GM19193 (cell line): Measurements from ENCODE around the gene CNOT6.

Experiments
- POLR2A ChIP-seq: IDR thresholded peaks from 4 replicates; pipeline ENCODE4 v1.6.1; 2011; ENCODE audit not compliant: insufficient read depth, insufficient read length; ENCODE audit errors: extremely low read depth

CNOT6 gene

DNA sequence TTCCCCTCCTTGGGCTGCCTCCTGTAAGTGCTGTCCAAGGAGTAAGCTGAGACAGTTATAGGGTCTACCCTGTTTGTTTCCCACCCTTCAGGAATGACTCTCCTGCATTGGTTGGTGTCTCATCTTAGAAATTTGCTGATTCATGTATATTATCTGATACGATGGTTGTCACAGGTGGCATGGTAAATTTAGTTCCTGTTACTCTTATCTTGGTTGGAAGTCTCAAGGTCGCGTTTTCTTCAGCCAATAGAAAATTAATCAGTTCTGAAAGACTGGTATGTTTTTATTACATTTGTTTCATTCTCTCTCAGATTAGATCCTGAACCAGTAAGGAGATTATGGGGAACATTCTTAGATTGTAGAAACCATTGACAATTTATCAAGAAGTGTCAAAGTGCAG, 54.4 kb downstream of the CNOT6 start:
- no peak for TF ChIP-seq POLR2A

DNA sequence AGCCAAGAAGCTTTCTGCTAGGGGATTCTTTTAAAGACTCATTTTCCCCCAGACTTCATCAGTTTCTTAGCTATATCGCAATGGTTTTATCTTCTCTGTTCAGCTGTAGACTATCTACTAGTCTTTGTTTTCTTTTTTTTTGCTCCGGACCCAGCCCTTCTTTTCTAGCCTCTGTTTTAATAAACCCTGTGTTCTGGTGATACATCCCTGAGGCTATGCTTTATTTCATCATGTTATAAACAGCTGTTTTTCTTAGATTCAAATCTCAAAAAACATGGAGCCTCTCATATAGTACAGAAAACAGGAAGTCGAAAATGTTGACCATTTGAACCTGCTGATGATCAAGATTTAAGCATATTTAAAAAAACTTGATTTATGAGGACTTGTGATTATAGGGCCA, 59.4 kb downstream of the CNOT6 start:
- no peak for TF ChIP-seq POLR2A

DNA sequence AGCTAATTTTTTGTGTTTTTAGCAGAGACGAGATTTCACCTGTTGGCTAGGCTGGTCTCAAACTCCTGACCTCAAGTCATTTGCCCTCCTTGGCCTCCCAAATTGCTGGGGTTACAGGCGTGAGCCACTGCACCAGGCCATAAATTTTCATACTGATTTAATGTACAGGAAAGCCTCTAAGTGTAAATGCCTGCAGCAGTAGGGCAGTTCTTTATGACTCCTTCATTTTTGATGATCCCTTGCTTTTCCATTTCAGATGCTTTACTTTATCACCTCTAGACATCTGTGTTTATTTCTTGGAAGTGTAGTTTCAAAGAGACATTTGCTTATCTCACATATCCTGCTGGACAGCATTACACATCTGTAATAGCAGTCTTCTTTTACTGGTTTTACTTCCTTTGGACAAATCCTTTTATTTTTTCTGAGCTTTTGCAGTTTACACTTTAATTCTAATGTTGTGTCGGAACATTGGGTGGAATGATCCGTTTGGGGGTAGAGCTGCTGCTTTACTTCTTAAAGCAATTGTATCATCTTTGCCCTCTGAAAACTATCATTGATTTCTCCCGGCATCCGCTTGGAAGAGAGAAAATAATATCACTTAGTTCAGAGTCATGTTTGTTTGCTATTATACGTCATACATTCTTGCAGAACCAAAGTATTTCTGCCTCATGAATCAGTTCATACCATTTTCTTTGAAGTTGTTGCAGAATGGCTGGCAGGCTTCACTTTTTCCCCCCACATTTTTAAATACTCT, 61.2 kb downstream of the CNOT6 start:
- no peak for TF ChIP-seq POLR2A

DNA sequence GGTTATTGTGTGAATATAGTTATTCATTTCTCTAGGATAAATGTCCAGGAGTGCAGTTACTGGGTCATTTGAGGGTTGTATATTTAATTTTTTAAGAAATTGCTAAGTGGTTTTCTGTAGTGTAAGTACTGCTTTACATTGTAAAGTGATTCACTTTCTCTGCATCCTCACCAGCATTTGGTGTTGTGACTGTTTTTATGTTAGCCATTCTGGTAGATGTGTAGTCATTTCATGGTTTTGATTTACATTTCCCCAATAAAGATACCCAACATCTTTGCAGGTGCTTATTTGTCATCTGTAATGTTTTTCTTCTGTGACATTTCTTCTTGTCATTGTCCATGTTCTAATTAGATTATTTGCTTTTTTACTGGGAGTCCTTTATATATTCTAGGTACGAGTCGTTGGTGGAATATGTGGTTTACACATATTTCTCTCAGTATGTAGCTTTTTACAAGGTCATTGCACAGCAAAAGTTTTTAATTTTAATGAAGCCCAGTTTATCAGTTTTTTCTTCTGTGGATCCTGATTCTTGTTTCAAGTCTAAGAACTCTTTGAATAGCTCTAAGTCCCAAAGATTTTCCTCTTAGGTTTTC, 63.1 kb downstream of the CNOT6 start:
- no peak for TF ChIP-seq POLR2A

DNA sequence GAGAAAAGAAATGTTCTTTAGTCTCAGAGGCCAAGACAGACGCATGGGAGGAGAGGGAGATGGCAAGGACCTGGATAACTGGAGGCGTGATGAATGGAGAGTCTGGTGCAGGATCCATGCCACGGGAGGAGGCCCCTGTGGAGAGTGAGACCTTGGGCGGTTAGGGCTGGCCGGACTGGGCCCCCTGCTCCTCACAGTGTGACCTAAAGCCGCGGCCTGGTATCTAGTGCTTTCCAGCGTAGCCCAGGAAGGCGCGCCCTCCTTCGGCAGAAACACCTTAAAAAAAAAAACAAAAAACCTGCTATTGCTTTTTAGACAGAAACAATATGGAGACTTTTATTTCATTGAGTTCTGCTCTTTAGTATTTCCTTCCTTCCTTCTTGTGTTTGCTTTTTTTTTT, 64.1 kb downstream of the CNOT6 start:
- TF ChIP-seq POLR2A, result no peak

DNA sequence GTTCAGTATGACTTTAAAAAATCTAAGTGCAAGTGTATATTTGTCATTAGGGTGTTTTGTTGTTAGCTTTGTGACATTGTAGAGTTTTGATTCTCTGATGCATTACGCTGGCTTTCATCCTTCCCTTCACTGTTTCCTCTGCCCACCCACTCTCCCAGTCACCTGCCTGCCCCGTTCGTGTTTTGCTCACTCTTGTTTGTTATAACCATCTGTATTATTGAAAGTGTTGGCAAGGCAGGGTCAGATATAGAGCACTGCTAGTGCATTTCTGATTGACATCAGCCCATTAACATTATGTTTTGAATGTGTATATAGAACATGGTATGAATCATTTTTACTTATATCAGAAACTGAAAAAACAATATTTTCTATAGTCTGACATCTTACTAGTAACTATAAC, 69.8 kb downstream of the CNOT6 start:
- TF ChIP-seq POLR2A, result no peak

DNA sequence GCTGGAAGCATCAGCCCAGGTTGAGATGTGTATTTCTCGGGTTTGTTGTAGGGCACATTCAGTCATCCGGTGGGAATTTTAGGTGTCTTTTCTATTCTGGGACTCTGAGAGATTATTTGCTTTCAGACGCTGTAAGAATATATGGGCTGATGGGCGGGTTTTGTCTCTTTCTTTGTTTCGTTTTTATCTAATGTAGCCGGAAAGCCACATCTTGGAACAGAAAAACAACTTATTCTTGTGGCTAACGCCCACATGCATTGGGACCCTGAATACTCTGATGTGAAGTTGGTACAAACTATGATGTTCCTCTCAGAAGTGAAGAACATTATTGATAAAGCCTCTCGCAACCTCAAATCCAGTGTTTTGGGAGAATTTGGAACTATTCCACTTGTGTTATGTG, 74.7 kb downstream of the CNOT6 start:
- TF ChIP-seq POLR2A, result no peak

DNA sequence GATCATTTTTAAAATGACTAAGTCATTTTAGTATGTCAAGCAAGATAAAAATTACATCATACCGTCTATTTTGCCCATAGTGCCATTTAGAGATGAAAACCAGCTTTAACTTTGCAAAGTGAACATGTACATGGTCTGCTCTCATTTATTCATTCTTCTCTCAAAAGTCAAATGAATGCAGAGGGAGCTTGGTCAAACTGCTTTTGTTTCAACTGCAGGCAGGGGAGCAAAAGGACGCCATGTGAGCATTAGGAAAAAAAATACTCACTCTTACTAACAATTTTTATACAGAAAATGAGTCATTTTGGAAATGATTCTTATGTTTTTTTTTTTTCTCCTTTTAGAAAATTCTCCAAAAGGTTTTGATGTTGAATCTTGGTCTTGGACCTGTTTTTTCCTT, 81.4 kb downstream of the CNOT6 start:
- TF ChIP-seq POLR2A, result no peak

DNA sequence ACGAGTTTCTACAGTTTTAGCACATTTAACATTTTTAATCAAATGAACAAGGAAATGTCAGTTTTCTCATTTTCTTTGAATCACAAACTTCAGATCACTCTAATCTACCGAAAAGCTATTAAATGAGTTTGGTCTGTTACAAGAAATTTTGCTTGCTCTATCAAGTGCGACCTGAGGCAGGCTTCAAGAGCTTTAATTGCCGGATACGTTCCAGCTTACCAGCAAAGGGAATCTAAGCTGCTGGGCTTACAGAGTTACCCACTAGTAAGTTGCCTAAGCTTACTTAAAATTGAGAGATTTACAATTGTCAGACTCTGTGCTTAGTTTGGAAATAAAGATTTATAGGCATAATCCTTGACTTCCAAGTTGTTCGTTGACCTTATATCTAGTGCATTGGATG, 86.5 kb downstream of the CNOT6 start:
- TF ChIP-seq POLR2A, result no peak

DNA sequence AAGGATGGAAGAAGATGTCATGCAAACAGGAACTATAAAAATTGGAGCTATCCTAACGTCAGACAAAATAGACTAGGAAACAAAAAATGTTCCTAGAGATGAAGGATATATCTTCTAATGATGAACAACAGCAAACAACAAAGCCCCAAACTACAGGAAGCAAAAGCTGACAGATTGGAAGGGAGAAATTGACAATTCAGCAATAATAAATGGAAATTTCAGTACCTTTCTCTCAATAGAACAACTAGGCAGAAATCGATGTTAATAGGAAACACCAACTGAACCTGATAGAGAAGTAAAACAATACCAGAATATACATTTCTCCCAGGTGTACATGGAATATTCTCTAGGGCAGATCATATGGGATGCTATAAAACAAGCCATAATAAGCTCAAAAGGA, 89.6 kb downstream of the CNOT6 start:
- TF ChIP-seq POLR2A, result no peak

DNA sequence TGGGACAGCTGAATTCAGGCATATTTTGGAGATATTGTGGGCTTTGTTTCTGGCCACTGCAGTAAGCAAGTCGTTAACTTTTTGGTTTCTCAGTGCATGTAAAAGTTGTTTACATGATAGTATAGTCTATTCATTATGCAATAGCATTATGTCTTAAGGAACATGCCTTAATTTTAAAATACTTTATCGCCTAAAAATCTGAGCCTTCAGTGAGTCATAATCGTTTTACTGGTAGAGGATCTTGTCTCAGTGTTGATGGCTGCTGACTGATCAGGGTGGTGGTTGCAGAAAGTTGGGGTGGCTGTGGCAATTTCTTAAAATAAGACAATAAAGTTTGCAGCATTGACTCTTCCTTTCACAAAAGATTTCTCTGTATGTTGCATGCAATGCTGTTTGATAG, 92.0 kb downstream of the CNOT6 start:
- no peak for TF ChIP-seq POLR2A

DNA sequence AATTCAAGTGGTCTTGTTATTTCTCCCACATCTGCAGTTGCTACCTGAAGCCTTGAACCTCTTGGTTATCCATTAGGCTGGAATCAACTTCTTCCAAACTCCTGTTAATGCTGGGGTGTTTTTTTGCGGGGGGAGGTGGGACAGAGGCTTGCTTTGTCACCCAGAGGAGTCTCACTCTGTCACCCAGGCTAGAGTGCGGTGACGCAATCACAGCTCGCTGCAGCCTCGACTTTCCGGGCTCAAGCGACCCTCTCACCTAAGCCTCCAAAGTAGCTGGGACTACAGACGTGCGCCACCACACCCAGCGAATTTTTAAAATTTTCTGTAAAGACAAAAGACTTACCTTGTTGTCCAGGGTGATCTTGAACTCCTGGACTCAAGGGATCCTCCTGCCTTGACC, 92.7 kb downstream of the CNOT6 start:
- no peak for TF ChIP-seq POLR2A

DNA sequence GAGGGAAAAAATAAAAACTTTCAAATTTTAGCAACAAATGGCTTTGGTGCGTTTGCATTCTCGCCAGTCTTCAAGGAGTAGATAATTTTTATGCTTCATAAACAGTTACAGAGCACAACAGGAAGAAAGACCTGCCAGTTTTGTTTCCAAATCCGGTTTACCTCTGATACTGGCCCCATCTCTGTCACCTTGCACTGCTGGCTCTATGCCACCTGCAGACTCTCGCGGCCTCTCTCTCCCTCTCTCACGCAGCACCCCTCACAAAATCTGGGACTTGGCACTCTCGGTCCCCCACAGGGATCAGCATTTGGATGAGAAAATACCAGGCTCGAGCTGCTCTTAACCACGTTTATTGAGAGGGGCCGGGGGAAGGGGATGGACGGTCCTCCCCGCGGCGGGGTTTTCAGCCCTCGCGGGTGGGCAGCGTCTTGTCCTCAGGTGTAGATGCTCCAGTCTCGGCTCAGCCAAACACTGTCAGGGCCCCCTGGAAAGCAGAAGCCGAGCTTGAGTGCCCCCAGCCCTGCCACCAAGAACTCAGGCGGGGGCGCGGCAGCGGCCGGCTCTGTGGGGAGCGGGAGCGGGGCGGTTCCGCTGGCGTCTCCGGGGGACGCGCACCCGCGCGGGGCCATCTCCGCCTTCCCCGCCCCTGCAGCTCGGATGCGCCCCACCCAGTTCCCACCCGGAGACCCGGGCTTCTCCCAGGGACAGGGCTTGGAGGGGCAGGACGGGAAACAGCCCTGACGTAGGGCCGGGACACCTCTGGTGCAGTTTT, 95.8 kb downstream of the CNOT6 start:
- TF ChIP-seq POLR2A, result no peak

DNA sequence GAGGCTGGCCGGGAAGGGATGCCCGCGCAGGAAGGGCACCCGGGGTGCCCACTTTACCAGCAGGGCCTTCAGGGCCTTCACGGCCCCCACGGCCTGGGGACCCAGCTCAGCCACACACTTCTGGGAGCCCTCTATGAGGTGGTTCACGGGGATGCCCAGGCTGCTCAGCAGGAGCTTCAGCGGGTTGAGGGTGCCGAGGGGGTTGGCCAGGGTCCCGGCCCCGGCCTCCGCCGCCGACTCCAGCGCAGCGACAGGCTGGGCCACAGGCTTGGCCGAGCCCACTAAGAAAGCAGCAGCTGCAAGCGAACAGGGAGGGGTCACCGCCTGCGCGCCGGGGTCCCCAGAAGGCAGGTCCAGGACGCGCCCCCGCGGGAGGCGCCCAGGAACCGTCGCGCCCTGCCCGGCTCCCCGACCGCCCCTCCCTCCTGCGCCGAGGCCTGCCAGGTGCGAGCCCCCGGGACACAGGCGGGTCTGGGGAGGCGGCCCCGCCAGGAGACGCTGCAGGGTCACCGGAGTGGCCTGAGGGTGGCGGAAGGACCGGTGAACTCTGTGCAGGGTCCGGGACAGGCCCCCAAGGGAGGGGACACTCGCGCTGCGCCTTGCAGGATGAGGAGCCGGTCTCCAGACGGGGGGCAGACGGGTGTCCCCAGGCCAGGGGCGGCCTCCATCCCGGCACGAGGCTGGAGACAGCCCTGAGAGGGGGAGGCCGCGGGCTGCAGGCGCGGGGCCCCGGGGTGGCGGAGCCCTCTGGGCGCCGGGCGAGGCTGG, 96.5 kb downstream of the CNOT6 start:
- TF ChIP-seq POLR2A, result no peak

DNA sequence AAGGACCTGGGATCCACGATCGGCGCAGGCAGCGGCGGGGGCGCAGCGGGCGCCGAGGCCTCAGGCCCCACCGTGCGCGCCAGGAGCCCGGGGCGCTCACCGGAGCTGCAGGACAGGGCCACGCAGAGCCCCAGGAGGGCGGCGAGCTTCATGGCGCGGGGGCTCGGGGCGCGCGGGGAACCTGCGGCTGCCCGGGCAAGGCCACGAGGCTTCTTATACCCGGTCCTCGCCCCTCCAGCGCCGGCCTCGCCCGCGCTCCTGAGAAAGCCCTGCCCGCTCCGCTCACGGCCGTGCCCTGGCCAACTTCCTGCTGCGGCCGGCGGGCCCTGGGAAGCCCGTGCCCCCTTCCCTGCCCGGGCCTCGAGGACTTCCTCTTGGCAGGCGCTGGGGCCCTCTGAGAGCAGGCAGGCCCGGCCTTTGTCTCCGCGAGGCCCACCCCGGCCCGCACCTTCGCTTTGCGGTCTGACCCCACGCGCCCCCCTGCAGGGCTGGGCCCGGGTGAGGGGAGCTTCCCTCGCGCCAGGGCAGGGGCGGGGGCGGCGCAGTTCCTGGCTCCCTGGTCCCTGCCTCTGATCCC, 97.2 kb downstream of the CNOT6 start, which contains the start of gene SCGB3A1:
Gene SCGB3A1 (minus strand): TSS at position 189 of the 577 bp plus-strand sequence. CDS start 37 bp downstream, at position 152.
- no peak for TF ChIP-seq POLR2A
